Measurements from ENCODE around the gene FBXO46. TPM values are rescaled to one million over a fixed set of nuclear protein-coding genes. Genes with fewer than 3 reads are reported as not detected.

The FBXO46 gene
- total RNA-seq, 2 experiments from 2014 or later, result 27.5 to 32.2 TPM

GRCh38 chr19:45761714-45762113 lies 31.0 kb upstream of the FBXO46 start:
- DNase-seq (ENCODE audit: low spot score), result no peak
- Histone ChIP-seq H3K4me2 (ENCODE audit: low read length) (no peak overlapping the region), H4K20me1 (ENCODE audit: insufficient read depth, low read length) (no peaks in the 10 kb centered on the region), H3K4me1 (ENCODE audit: insufficient read depth, low read length, poor library complexity, severe bottlenecking) (no peaks in the 10 kb centered on the region), H3K9me2 (ENCODE audit: insufficient read depth, low read length) (no peaks in the 10 kb centered on the region), H3K9me3 (ENCODE audit: low read length) (no peaks in the 10 kb centered on the region), H3K36me3 (ENCODE audit: insufficient read depth, low read length) (no peaks in the 10 kb centered on the region), H3K4me3 (ENCODE audit: low read depth, low read length, poor library complexity, severe bottlenecking) (no peak overlapping the region), H3K79me2 (ENCODE audit: insufficient read depth, low read depth, low read length) (no peaks in the 10 kb centered on the region), H3K27ac (ENCODE audit: low read depth, low read length, poor library complexity, severe bottlenecking) (no peak overlapping the region), H2AFZ (ENCODE audit: low read length) (no peak overlapping the region)
- CTCF ChIA-PET (ENCODE audit: unreplicated experiment), result no interaction called here
- TF ChIP-seq EZH2phosphoT487 (IDR thresholded peaks at IDR 0.05; ENCODE audit: borderline replicate concordance, low read depth, low read length) (no peak), CTCF (conservative IDR thresholded peaks at IDR 0.05; ENCODE audit: low read length) (no peak)
- intact Hi-C loops (cut with micrococcal nuclease; ENCODE audit: unreplicated experiment), result no loop called here
- POLR2A ChIA-PET, result no interaction called here
- no TSS peak for BruUV-seq (replicated peaks)

GRCh38 chr19:45758921-45759320 lies 28.2 kb upstream of the FBXO46 start:
- Histone ChIP-seq H3K4me1 (ENCODE audit: insufficient read depth, low read length, poor library complexity, severe bottlenecking) (no peaks in the 10 kb centered on the region), H4K20me1 (ENCODE audit: insufficient read depth, low read length) (no peaks in the 10 kb centered on the region), H2AFZ (ENCODE audit: low read length) (no peak overlapping the region), H3K9me3 (ENCODE audit: low read length) (no peaks in the 10 kb centered on the region), H3K4me2 (ENCODE audit: low read length) (no peak overlapping the region), H3K27ac (ENCODE audit: low read depth, low read length, poor library complexity, severe bottlenecking) (no peak overlapping the region), H3K36me3 (ENCODE audit: insufficient read depth, low read length) (no peaks in the 10 kb centered on the region), H3K4me3 (ENCODE audit: low read depth, low read length, poor library complexity, severe bottlenecking) (no peak overlapping the region), H3K79me2 (ENCODE audit: insufficient read depth, low read depth, low read length) (no peaks in the 10 kb centered on the region), H3K9me2 (ENCODE audit: insufficient read depth, low read length) (no peaks in the 10 kb centered on the region)
- no peak for DNase-seq (ENCODE audit: low spot score)
- no TSS peak for BruUV-seq (replicated peaks)
- POLR2A ChIA-PET, result no interaction called here
- TF ChIP-seq CTCF (conservative IDR thresholded peaks at IDR 0.05; ENCODE audit: low read length), result no peak
- TF ChIP-seq EZH2phosphoT487 (IDR thresholded peaks at IDR 0.05; ENCODE audit: borderline replicate concordance, low read depth, low read length), result no peak
- intact Hi-C loops (cut with micrococcal nuclease; ENCODE audit: unreplicated experiment), result no loop called here
- CTCF ChIA-PET (ENCODE audit: unreplicated experiment), result no interaction called here

- Histone ChIP-seq H3K9me2 (ENCODE audit: insufficient read depth, low read length) (no peaks in the 10 kb centered on the region), H3K36me3 (ENCODE audit: insufficient read depth, low read length) (no peaks in the 10 kb centered on the region), H3K27ac (ENCODE audit: low read depth, low read length, poor library complexity, severe bottlenecking) (no peak overlapping the region), H3K4me3 (ENCODE audit: low read depth, low read length, poor library complexity, severe bottlenecking) (no peak overlapping the region), H3K9me3 (ENCODE audit: low read length) (no peaks in the 10 kb centered on the region), H4K20me1 (ENCODE audit: insufficient read depth, low read length) (no peaks in the 10 kb centered on the region), H3K79me2 (ENCODE audit: insufficient read depth, low read depth, low read length) (no peaks in the 10 kb centered on the region), H3K4me1 (ENCODE audit: insufficient read depth, low read length, poor library complexity, severe bottlenecking) (peaks cover 3% of the 10 kb centered on the region), H3K4me2 (ENCODE audit: low read length) (no peak overlapping the region), H2AFZ (ENCODE audit: low read length) (no peak overlapping the region)
- CTCF ChIA-PET (ENCODE audit: unreplicated experiment), result no interaction called here
- POLR2A ChIA-PET, result no interaction called here
- BruUV-seq (replicated peaks), result no TSS peak
- intact Hi-C loops (cut with micrococcal nuclease; ENCODE audit: unreplicated experiment), result no loop called here
- DNase-seq (ENCODE audit: low spot score), result no peak
- TF ChIP-seq EZH2phosphoT487 (IDR thresholded peaks at IDR 0.05; ENCODE audit: borderline replicate concordance, low read depth, low read length) (no peak), CTCF (conservative IDR thresholded peaks at IDR 0.05; ENCODE audit: low read length) (no peak)
Measured at GRCh38 chr19:45757695-45758094, 27.0 kb upstream of the FBXO46 start.
